CD14-positive monocyte (primary cell): ENCODE data around the gene PRPF19. TPM values are rescaled to one million over a fixed set of nuclear protein-coding genes. Genes with fewer than 3 reads are reported as not detected.

Experiments
- DNase-seq, 3 donors: peaks; one replicate each; pipeline ENCODE4 v3.0.0-alpha.2; 2011 to 2022
- H2AFZ ChIP-seq: 2 replicates; pipeline ENCODE4 v1.6.0; 2012; ENCODE audit warnings: mild to moderate bottlenecking, low read depth, low read length, inconsistent platforms; ENCODE audit not compliant: insufficient read depth, poor library complexity, severe bottlenecking
- H3K27ac ChIP-seq, 2 donors: 1 replicate in 1 of 2; 2 replicates in 1 of 2; pipeline ENCODE4 v1.5.1; 2012 to 2013; ENCODE audit warnings: low read length in 2 of 2, control low read depth in 1 of 2, inconsistent platforms in 1 of 2, low read depth in 1 of 2, mild to moderate bottlenecking in 1 of 2
- H3K27me3 ChIP-seq, 2 donors: one replicate each; pipeline versions ENCODE4 v1.6.0 to v1.6.1; 2011 to 2013; ENCODE audit warnings: low read length in 2 of 2; ENCODE audit not compliant: control insufficient read depth in 2 of 2, insufficient read depth in 2 of 2
- H3K36me3 ChIP-seq, 2 donors: replicated peaks in 1 of 2; 1 replicate in 1 of 2; 2 replicates in 1 of 2; pipeline versions ENCODE4 v1.5.1 to v1.6.1; 2012 to 2013; ENCODE audit warnings: low read length in 2 of 2, control low read depth in 1 of 2, inconsistent platforms in 1 of 2, mild to moderate bottlenecking in 1 of 2; ENCODE audit not compliant: insufficient read depth in 2 of 2, control insufficient read depth in 1 of 2
- H3K4me1 ChIP-seq, 2 donors: 1 replicate in 1 of 2; 2 replicates in 1 of 2; pipeline versions ENCODE4 v1.5.1 to v1.6.1; 2012 to 2013; ENCODE audit warnings: low read length in 2 of 2, control low read depth in 1 of 2, inconsistent platforms in 1 of 2, mild to moderate bottlenecking in 1 of 2, moderate library complexity in 1 of 2; ENCODE audit not compliant: insufficient read depth in 2 of 2, control insufficient read depth in 1 of 2
- H3K4me2 ChIP-seq: replicated peaks from 2 replicates; pipeline ENCODE3; 2012; ENCODE audit warnings: low read length, moderate library complexity, mild to moderate bottlenecking; ENCODE audit not compliant: poor library complexity, severe bottlenecking; ENCODE audit errors: extremely low read depth
- H3K4me3 ChIP-seq, 3 experiments: fragments of 200-600 bp in 1 of 3; sonication (generic) in 1 of 3; replicated peaks in 1 of 3; 1 replicate in 2 of 3; 2 replicates in 1 of 3; pipeline ENCODE4 v1.5.1; 2011 to 2013; ENCODE audit warnings: low read length in 3 of 3, mild to moderate bottlenecking in 3 of 3, control low read depth in 2 of 3, low read depth in 2 of 3, inconsistent platforms in 1 of 3, moderate library complexity in 1 of 3
- H3K79me2 ChIP-seq: 2 replicates; pipeline ENCODE4 v1.6.0; 2012; ENCODE audit warnings: mild to moderate bottlenecking, control low read depth, inconsistent platforms, low read length, moderate library complexity; ENCODE audit not compliant: insufficient read depth
- H3K9ac ChIP-seq: 2 replicates; pipeline ENCODE4 v1.6.0; 2017; ENCODE audit warnings: low read length, mild to moderate bottlenecking; ENCODE audit not compliant: insufficient read depth, poor library complexity, severe bottlenecking
- H3K9me3 ChIP-seq, 2 donors: replicated peaks in 1 of 2; 1 replicate in 1 of 2; 2 replicates in 1 of 2; pipeline versions ENCODE4 v1.5.1 to v1.6.1; 2012 to 2013; ENCODE audit warnings: low read length in 2 of 2, control low read depth in 1 of 2; ENCODE audit not compliant: control insufficient read depth in 1 of 2, insufficient read depth in 1 of 2
- H4K20me1 ChIP-seq: 2 replicates; pipeline ENCODE4 v1.6.0; 2012; ENCODE audit warnings: mild to moderate bottlenecking, low read length, control low read depth, moderate library complexity; ENCODE audit not compliant: insufficient read depth
- H3K27ac Mint-ChIP-seq, 7 donors: one replicate each; pipeline ENCODE4 v1.8.0; 2020; ENCODE audit warnings: mild to moderate bottlenecking in 7 of 7, mixed read lengths in 7 of 7, moderate library complexity in 6 of 7, inconsistent platforms in 2 of 7
- H3K27me3 Mint-ChIP-seq, 3 donors: one replicate each; pipeline ENCODE4 v1.8.0; 2021 to 2022; ENCODE audit warnings: low read depth in 3 of 3, mild to moderate bottlenecking in 3 of 3, mixed read lengths in 3 of 3, moderate library complexity in 3 of 3, inconsistent platforms in 1 of 3
- H3K36me3 Mint-ChIP-seq, 2 donors: one replicate each; pipeline ENCODE4 v1.8.0; 2020; ENCODE audit warnings: mixed read lengths in 2 of 2, inconsistent platforms in 1 of 2, mild to moderate bottlenecking in 1 of 2
- H3K4me1 Mint-ChIP-seq: one replicate; pipeline ENCODE4 v1.8.0; 2020; ENCODE audit warnings: mild to moderate bottlenecking, mixed read lengths
- H3K4me3 Mint-ChIP-seq, 2 donors: one replicate each; pipeline ENCODE4 v1.8.0; 2020; ENCODE audit warnings: mild to moderate bottlenecking in 2 of 2, mixed read lengths in 2 of 2, moderate library complexity in 1 of 2
- H3K9me3 Mint-ChIP-seq, 7 donors: one replicate each; pipeline ENCODE4 v1.8.0; 2020 to 2022; ENCODE audit warnings: mixed read lengths in 7 of 7, mild to moderate bottlenecking in 6 of 7, moderate library complexity in 6 of 7, inconsistent platforms in 2 of 7
- WGBS: methylation state at CpG from one replicate; pipeline ENCODE4 v1.1.5; 2013; ENCODE audit warnings: missing lambda C conversion rate; ENCODE audit not compliant: insufficient coverage; 5-methylcytosine and 5-hydroxymethylcytosine counted together
- intact Hi-C, 2 donors: fragments of 100-400 bp; cut with micrococcal nuclease; formaldehyde crosslinking; loops; one replicate each; pipeline versions ENCODE4 v1.15.0 to v1.15.1; 2023
- polyA plus RNA-seq, 3 donors: library from polyadenylated mRNA; depleted of rRNA in 1 of 3; unstranded in 2 of 3; stranded (reverse) in 1 of 3; fragments of 300-500 nt in 2 of 3; fragments of >200 nt in 1 of 3; fragmentation: Illumina TruSeq in 2 of 3; gene quantifications; 1 replicate in 2 of 3; 2 replicates in 1 of 3; pipeline ENCODE4 v1.2.3, GENCODE V29; 2012 to 2021
- TF ChIP-seq, protein P1 (sequence below): fragments of 200-600 bp; IDR thresholded peaks from one replicate; pipeline ENCODE4 v1.8.0; 2022; ENCODE audit warnings: antibody characterized with exemption, mild to moderate bottlenecking

The PRPF19 gene
- polyA plus RNA-seq, 3 donors = 7.8 to 33.2 (median 12.2) TPM

DNA sequence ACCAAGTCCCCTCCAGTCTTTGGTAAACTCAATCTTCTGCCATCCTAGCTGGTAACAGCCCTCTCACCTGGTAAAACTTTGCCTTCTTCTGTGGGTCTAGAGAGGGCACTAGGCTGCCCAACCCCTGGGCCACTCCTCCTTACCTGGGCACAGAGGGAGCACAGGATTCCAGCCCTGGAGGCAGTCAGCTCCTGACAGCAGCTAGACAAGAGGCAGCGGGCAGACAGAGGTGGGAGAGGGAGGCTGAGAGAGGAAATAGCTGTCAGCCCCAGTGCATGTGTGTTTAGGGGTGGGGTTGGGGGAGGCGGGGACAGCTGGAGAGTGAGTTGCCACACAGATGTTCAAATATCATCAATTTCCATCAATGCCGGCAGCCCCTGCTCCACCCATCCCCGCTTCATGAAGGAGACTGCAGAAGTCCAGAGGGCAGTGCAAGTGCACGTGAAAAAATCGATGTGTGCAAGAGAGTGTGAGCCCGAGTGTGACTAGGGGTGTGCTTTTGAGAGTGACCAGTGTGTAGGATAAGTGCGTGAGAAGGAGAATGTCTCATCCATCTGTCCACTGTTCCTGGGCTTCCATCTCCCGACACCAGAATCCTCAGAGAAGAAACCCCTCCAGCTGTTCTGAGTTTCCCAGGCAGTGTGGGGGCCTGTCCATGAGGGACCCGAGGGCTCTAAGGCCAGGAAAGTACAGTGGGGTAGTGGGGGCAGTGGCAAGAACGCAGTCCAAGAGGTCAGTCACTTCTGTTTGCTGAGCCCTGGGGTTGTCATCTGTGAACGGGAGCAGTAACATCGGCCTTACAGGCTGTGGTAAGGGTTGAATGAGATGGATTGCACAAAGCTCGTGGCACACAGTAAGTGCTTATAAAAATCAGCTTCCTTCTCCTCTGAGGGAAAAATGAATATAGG is 50.4 kb downstream of the PRPF19 start, which contains the start of gene PTGDR2:
Gene PTGDR2 (minus strand): TSS at position 225 of the 908 bp plus-strand sequence. CDS start 2,228 bp downstream, outside the sequence.
- H3K9ac ChIP-seq = no peak within 1 kb of the TSS

More for the DNA sequence above, 50.4 kb downstream of the PRPF19 start, which contains the start of gene PTGDR2:
- Histone ChIP-seq H2AFZ (no peak within 1 kb of the TSS), H4K20me1 (no peaks in the 10 kb centered on the region), H3K4me2 (peak within 1 kb of the TSS; percentile 3), H3K27ac (no peak within 1 kb of the TSS), H3K9me3 (no peaks in the 10 kb centered on the region), H3K27me3 (peaks cover 0 to 6% of the 10 kb centered on the region in 2 donors), H3K4me1 (peaks cover 20 to 34% of the 10 kb centered on the region in 2 donors), H3K36me3 (peaks cover 8 to 13% of the 10 kb centered on the region in 2 donors), H3K79me2 (no peaks in the 10 kb centered on the region), H3K4me3 (no peak within 1 kb of the TSS)
- Mint-ChIP-seq H3K27me3 (peaks cover 11 to 21% (median 11%) of the 10 kb centered on the region in 3 donors), H3K4me1 (peaks cover 31% of the 10 kb centered on the region), H3K4me3 (peak within 1 kb of the TSS in 1 of 2 donors; percentile 73), H3K36me3 (peaks cover 14 to 19% of the 10 kb centered on the region in 2 donors), H3K27ac (peak within 1 kb of the TSS in 1 of 7 donors; percentile 83), H3K9me3 (peaks cover 0 to 6% (median 3%) of the 10 kb centered on the region in 7 donors)
- DNase-seq = no peak
- TF ChIP-seq, protein P1, sequence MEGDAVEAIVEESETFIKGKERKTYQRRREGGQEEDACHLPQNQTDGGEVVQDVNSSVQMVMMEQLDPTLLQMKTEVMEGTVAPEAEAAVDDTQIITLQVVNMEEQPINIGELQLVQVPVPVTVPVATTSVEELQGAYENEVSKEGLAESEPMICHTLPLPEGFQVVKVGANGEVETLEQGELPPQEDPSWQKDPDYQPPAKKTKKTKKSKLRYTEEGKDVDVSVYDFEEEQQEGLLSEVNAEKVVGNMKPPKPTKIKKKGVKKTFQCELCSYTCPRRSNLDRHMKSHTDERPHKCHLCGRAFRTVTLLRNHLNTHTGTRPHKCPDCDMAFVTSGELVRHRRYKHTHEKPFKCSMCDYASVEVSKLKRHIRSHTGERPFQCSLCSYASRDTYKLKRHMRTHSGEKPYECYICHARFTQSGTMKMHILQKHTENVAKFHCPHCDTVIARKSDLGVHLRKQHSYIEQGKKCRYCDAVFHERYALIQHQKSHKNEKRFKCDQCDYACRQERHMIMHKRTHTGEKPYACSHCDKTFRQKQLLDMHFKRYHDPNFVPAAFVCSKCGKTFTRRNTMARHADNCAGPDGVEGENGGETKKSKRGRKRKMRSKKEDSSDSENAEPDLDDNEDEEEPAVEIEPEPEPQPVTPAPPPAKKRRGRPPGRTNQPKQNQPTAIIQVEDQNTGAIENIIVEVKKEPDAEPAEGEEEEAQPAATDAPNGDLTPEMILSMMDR = no peak
- WGBS = 32% methylated on average over 8 of the region's 14 CpGs
- intact Hi-C loops = no loop called here
